Measurements from ENCODE around the gene PLGRKT. TPM values are rescaled to one million over a fixed set of nuclear protein-coding genes. Genes with fewer than 3 reads are reported as not detected.

Gene PLGRKT
- polyA plus RNA-seq, 1 experiment = 13.1 TPM

GRCh38 chr9:5452286-5452609 is 14.5 kb upstream of the PLGRKT start:
- Histone ChIP-seq H3K27ac (ENCODE audit: low read depth, low read length) (no peak overlapping the region), H3K27me3 (ENCODE audit: control insufficient read depth, insufficient read depth, low read length) (no peaks in the 10 kb centered on the region), H3K9me3 (ENCODE audit: control insufficient read depth, insufficient read depth, low read length) (no peaks in the 10 kb centered on the region), H3K4me3 (ENCODE audit: low read depth, low read length) (peak overlapping the region; percentile 31)
- ChIA-PET POLR2A (interaction anchor here (0.6 kb wide), 1 partner anchor 136 kb away, joined by 4 read pairs; no protein-coding TSS in a partner anchor), CTCF (interaction anchor here (0.6 kb wide), 1 partner anchor 117 kb away, joined by 3 read pairs; no protein-coding TSS in a partner anchor)
- TF ChIP-seq CTCF (IDR thresholded peaks at IDR 0.05; ENCODE audit: low read depth, low read length) = no peak
- no peak for DNase-seq (ENCODE audit: low read depth, low spot score)

- H3K9me3 ChIP-seq (ENCODE audit: control insufficient read depth, insufficient read depth, low read length) = no peaks in the 10 kb centered on the region
- no peaks in the 10 kb centered on the region for H3K27me3 ChIP-seq (ENCODE audit: control insufficient read depth, insufficient read depth, low read length)
- DNase-seq (ENCODE audit: low read depth, low spot score) = peak; percentile 74
- H3K27ac ChIP-seq (ENCODE audit: low read depth, low read length) = peak within 1 kb of the TSS; percentile 66
- H3K4me3 ChIP-seq (ENCODE audit: low read depth, low read length) = peak within 1 kb of the TSS; percentile 78
- ChIA-PET CTCF (interaction anchor here (0.6 to 2.8 kb wide), 20 partner anchors 8 to 264 kb away, joined by 3 to 44 read pairs (median 4); partner anchors contain the start of genes PDCD1LG2 and PLGRKT), POLR2A (interaction anchor here (0.8 to 2.2 kb wide), 8 partner anchors 11 to 466 kb away, joined by 3 to 11 read pairs (median 5); partner anchors contain the start of genes JAK2, PDCD1LG2, PLGRKT and RIC1)
- peak; percentile 73 for TF ChIP-seq CTCF (IDR thresholded peaks at IDR 0.05; ENCODE audit: low read depth, low read length)
These were observed 12.8 kb upstream of the PLGRKT start, which contains the start of gene CD274 for GRCh38 chr9:5450359-5451091. Gene CD274, plus strand, starts transcription at chr9:5450542. Its CDS starts 5,572 bp downstream, at chr9:5456114.

GRCh38 chr9:5449521-5450358 is 12.0 kb upstream of the PLGRKT start:
- no peak for TF ChIP-seq CTCF (IDR thresholded peaks at IDR 0.05; ENCODE audit: low read depth, low read length)
- ChIA-PET CTCF (interaction anchor here (0.6 to 2.8 kb wide), 20 partner anchors 8 to 263 kb away, joined by 3 to 44 read pairs (median 4); partner anchors contain the start of genes PDCD1LG2 and PLGRKT), POLR2A (interaction anchor here (0.9 to 2.2 kb wide), 6 partner anchors 11 to 179 kb away, joined by 3 to 11 read pairs (median 6); partner anchors contain the start of genes PDCD1LG2, PLGRKT and RIC1)
- peak overlapping the region; percentile 66 for H3K27ac ChIP-seq (ENCODE audit: low read depth, low read length)
- no peak for DNase-seq (ENCODE audit: low read depth, low spot score)
- H3K9me3 ChIP-seq (ENCODE audit: control insufficient read depth, insufficient read depth, low read length) = no peaks in the 10 kb centered on the region
- no peaks in the 10 kb centered on the region for H3K27me3 ChIP-seq (ENCODE audit: control insufficient read depth, insufficient read depth, low read length)
- H3K4me3 ChIP-seq (ENCODE audit: low read depth, low read length) = peak overlapping the region; percentile 78

- Histone ChIP-seq H3K4me3 (ENCODE audit: low read depth, low read length) (no peak overlapping the region), H3K27me3 (ENCODE audit: control insufficient read depth, insufficient read depth, low read length) (no peaks in the 10 kb centered on the region), H3K9me3 (ENCODE audit: control insufficient read depth, insufficient read depth, low read length) (no peaks in the 10 kb centered on the region), H3K27ac (ENCODE audit: low read depth, low read length) (no peak overlapping the region)
- no peak for DNase-seq (ENCODE audit: low read depth, low spot score)
- POLR2A ChIA-PET = interaction anchor here (2.2 kb wide), 1 partner anchor 11 kb away, joined by 11 read pairs; the partner anchor contains the start of gene PLGRKT
- CTCF ChIA-PET = interaction anchor here (1.4 to 2.8 kb wide), 4 partner anchors 9 to 262 kb away, joined by 4 to 44 read pairs (median 18); no protein-coding TSS in a partner anchor
- TF ChIP-seq CTCF (IDR thresholded peaks at IDR 0.05; ENCODE audit: low read depth, low read length) = no peak
These were observed 11.0 kb upstream of the PLGRKT start for GRCh38 chr9:5448461-5449435.
